CD4-positive, alpha-beta T cell treated with Interleukin-6 for 4 hours (primary cell): Measurements from ENCODE around the gene CX3CL1.
"Not testable (repeated sequence)": the region's sequence is repeated elsewhere in the genome, so short reads cannot be mapped to it uniquely, and the experiment has no call there.

Experiments
- DNase-seq: peaks from one replicate; pipeline ENCODE4 v3.0.0-alpha.2; 2020; ENCODE audit warnings: mixed read lengths

The CX3CL1 gene

DNA sequence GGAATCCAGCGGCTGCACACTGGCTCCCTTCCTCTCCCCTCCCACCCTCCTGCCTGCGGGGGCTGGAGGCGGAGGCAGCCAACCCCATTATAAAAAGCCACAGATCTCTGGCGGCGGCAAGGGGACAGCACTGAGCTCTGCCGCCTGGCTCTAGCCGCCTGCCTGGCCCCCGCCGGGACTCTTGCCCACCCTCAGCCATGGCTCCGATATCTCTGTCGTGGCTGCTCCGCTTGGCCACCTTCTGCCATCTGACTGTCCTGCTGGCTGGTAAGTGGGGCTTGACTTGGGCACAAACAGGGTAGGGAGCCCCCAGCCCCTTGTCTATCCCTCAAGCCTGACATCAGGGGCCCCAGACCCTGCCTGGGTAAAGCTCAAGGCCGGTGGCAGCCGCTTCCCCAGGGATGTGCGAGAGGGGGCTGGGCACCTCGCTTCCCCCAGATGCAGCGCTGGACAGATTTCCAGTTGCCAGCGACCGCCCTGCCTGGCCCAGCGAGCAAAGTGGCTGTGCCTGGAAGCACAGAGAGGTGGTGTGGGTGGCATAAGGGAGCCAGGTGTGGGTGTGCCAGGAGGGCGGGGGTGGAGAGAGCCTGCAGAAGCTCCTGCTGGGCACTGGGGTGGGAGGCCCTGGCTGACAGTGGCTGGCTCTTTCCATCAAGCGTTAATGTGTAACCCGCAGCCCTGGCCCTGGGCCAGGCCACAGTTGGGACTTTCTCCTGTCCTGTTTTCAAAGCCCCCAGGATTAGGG lies at the start of gene CX3CL1:
CX3CL1 (plus strand) TSS at position 119 of the 745 bp plus-strand sequence; CDS start at position 198, 79 bp downstream.
- no peak for DNase-seq

- no peak for DNase-seq
Measured at GRCh38 chr16:57324749-57325148, 47.5 kb upstream of the CX3CL1 start.

- DNase-seq = no peak
Measured at GRCh38 chr16:57325458-57325857, 46.8 kb upstream of the CX3CL1 start.

- DNase-seq = no peak
Measured at GRCh38 chr16:57329718-57330327, 42.5 kb upstream of the CX3CL1 start.

DNA sequence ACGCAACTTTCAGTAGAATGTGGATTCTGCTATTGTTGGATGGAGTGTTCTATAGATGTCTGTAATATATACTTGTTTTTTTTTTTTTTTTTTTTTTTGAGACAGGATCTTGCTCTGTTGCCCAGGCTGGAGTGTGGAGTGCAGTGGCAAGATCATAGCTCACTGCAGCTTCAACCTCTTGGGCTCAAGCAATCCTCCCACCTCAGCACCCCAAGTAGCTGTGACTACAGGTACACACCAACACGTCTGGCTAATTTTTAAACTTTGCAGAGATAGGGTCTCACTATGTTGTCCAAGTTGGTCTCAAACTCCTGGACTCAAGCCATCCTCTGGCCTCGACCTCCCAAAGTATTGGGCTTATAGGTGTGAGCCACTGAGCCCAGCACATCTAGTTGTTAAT lies 40.9 kb upstream of the CX3CL1 start:
- DNase-seq = no peak

GRCh38 chr16:57333402-57333801 lies 38.9 kb upstream of the CX3CL1 start:
- DNase-seq = no peak

DNA sequence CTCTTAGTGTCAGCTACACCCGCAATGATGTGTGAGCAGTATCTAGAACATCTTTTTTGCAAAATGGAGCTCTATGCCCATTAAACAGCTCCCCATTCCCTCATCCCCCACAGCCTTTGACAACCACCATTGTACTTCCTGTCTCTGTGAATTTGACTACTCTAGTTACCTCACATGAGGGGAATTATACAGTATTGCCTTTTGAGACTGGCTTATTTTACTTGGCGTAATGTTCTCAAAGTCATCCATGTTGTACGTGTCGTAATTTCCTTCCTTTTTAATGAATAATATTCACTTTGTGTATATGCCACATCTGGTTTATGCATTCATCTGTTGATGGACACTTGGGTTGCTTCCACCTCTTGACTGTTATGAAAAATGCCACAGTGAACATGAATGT lies 36.9 kb upstream of the CX3CL1 start:
- DNase-seq = no peak

- no peak for DNase-seq
Measured at GRCh38 chr16:57341062-57341440, 31.2 kb upstream of the CX3CL1 start.

DNA sequence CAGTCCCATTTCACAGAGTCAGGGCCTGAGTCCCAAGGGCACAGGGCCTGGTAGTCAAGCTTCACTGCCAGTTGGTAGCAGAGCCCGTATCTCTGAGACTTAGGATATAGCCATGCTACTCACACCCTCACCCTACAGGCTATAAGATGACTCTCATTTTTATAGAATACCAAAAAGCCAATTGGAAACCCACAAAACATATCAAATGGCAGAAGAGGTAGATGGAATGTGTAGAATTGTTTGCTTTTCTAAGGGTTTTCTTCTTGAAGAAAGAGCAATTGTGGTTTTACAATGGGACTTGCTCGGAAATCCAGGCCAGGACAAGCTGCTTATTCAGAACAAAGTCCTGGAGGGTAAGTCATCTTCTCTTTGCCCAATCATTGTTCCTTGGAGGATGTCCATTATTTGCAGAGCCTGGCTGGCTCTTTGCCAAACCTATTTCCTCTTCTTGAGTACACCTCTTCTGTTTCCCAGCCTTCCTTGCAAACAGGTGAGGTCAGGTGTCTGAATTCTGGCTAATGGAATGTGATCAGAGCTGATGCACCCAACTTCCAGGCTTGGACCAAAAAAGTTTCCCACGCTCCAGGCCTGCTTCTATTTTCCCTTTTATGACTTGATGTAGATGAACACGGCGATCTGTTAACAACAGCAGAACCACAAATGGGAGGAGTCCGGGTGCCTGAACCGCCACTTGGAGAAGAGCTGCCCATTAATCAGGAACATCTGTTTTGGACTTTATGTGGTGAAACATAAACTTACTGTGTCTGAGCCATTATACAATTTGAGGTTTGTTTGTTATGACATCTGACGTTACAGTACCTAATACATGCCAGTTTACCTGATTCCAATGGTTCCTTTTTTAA lies 30.6 kb upstream of the CX3CL1 start:
- DNase-seq = no peak

- DNase-seq = not testable (repeated sequence)
Measured at GRCh38 chr16:57342606-57343005, 29.7 kb upstream of the CX3CL1 start.

DNA sequence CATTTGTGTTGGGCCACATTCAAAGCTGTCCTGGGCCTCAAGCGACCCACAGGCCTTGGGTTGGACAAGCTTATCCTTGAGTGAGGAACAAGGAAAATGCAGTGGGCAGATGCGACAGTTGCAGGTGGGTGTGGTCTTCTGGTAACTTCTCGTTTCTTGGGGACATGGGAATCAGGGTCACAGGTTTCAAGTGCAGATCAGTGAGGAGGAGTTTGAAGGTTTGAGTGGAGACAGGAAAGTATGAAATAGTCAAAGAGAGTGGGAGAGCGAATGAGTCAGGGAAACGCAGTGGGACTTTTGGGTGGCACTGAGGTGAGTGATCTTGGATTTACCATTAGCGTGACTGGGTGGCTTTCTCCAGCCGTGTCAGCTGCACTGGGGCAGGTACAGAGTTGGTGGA lies 29.1 kb upstream of the CX3CL1 start:
- DNase-seq = no peak

GRCh38 chr16:57344094-57344493 lies 28.2 kb upstream of the CX3CL1 start:
- not testable (repeated sequence) for DNase-seq

GRCh38 chr16:57345021-57345420 lies 27.3 kb upstream of the CX3CL1 start:
- DNase-seq = no peak

DNA sequence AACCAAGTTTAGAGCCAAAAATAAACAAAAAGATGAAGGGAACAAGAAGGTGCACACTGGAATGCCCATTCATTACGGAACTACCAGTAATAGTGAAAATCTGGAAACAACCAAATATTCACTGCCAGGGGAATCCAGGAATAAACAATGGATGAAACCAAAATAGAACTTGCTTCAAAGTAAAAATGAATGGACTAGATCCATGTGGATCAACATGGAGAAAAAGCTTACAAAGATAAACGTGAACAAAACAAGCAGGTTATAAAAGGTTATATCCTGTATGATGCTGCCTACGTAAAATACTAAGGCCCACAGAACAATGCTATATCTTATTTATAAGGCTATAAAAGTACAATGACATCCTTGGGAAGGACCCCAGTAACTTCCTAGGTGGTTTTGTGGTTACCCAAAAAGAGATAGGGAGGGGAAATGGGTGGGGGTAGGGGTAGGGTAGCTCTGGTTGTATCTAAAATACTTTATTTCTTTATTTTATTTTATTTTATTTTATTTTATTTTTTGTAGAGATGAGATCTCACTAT lies 26.6 kb upstream of the CX3CL1 start:
- DNase-seq = no peak

DNA sequence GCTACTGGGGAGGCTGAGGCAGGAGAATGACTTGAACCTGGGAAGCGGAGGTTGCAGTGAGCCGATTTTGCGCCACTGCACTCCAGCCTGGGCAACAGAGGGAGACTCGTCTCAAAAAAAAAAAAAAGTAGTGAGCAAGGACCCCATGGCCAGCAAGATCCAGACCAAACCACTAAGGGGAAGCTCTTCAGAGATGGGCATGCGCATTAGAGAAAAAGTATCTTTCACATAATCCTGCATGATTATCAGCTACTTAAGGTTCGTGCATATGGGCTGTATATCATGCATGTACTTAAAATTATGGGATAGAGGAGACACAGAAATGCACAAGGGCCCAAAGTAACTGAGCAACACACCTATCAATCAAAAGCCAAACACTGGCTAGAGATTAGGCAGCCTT lies 24.4 kb upstream of the CX3CL1 start:
- DNase-seq = no peak

GRCh38 chr16:57348327-57348726 lies 24.0 kb upstream of the CX3CL1 start:
- DNase-seq = no peak

DNA sequence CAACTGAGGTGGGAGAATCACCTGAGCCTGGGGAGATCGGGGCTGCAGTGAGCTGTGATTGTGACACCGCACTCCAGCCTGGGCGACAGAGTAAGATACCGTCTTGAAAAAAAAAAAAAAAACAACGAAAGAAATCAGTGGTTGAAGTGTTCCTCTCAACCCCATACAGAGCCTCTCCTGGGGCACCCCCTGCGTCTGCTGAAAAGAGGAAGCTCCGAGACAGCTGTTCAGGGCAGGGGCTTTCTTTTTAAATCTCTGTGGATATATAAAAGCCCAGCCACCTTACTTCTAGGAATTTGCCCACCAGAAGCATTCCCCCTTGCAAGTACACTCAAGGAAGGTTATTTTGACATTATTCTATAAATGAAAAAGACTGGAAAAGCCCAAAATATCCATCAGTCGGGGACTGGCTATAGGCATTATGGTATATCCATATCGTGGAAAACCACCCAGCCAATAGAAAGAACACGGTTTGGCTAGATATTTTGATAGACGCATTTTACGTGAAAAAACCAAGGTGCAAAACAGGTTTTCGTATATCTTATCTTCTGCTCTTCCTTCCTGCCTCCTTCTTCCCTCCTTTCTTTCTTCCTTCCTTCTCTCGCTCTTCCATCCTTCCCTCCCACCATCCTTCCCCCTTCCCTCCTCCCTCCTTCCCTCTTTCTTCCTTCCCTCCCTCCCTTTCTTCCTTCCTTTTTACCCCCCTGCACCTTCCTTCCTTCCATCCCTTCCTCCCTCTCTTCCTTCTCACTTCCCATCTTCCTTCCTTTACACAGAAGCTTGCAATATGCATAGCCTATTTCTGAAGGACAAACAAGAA lies 22.9 kb upstream of the CX3CL1 start:
- peak; percentile 3 for DNase-seq

GRCh38 chr16:57352636-57353047 lies 19.6 kb upstream of the CX3CL1 start:
- DNase-seq = no peak

- DNase-seq = no peak
Measured at GRCh38 chr16:57354311-57354710, 18.0 kb upstream of the CX3CL1 start.

DNA sequence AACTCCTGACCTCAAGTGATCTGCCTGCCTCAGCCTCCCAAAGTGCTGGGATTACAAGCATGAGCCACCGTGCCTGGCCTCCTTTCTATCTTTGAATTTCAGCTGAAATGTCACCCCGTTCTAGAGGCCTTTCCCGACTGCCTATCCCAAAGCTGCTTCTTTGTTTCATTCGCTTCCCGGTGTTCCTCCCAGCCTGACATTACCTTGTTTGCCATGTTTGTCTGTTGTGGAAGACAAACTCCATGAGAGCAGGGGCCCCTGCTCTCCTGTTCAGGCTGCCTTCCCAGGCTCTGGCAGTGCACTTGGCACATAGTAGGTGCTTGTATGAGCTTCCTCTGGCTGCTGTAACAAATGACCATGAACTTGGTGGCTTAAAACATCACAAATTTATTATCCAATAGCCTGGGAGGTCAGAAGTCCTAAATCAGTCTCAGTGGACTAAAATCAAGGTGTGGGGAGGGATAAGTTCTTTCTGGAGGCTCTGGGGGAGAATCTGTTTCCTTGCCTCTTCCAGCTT lies 16.3 kb upstream of the CX3CL1 start:
- DNase-seq = no peak

GRCh38 chr16:57356547-57356946 lies 15.7 kb upstream of the CX3CL1 start:
- DNase-seq = no peak
